Measurements from ENCODE around the gene GPR158. TPM values are rescaled to one million over a fixed set of nuclear protein-coding genes. Genes with fewer than 3 reads are reported as not detected.
A peak's percentile ranks its signal among the peaks of the same experiment; 100 is the strongest.

The GPR158 gene
- total RNA-seq (2014; rRNA removed; shearing (Covaris generic)) (0.13 TPM in 1 of 2 replicates, not detected in the other), polyA plus RNA-seq (2016; fragmentation: Nextera tagmentation; extraction: Ambion mirVana) (0.06 TPM in 1 of 2 replicates, not detected in the other)

GRCh38 chr10:25174461-25175230 lies at the start of gene GPR158:
GPR158 (plus strand) TSS chr10:25175001; CDS start chr10:25175421, 420 bp downstream.
- Histone ChIP-seq H3K79me2 (ENCODE audit: insufficient read depth) (no peaks in the 10 kb centered on the region), H2AFZ (peak within 1 kb of the TSS; percentile 71), H3K36me3 (ENCODE audit: low read depth) (no peaks in the 10 kb centered on the region), H3K4me2 (ENCODE audit: unreplicated experiment) (peak within 1 kb of the TSS; percentile 82), H4K20me1 (ENCODE audit: insufficient read depth) (no peaks in the 10 kb centered on the region), H3K27me3 (replicated peaks; ENCODE audit: insufficient read depth) (peaks cover 43% of the 10 kb centered on the region), H3K4me3 (peak within 1 kb of the TSS; percentile 68), H3K9me3 (ENCODE audit: low read depth) (no peaks in the 10 kb centered on the region), H3K4me1 (ENCODE audit: insufficient read depth) (no peaks in the 10 kb centered on the region), H3K9me2 (ENCODE audit: insufficient read depth) (no peaks in the 10 kb centered on the region), H3K9ac (no peak within 1 kb of the TSS), H3F3A (ENCODE audit: insufficient read depth) (no peaks in the 10 kb centered on the region), H3K27ac (no peak within 1 kb of the TSS)
- TF ChIP-seq EZH2phosphoT487 (IDR thresholded peaks at IDR 0.05; ENCODE audit: insufficient read depth, low read depth): no peak
- peak; percentile 17 for TF ChIP-seq EZH2 (IDR thresholded peaks at IDR 0.05; ENCODE audit: insufficient read depth, poor library complexity, severe bottlenecking)
- 6 to 9% methylated on average over 80 to 81 of the region's 83 CpGs for whole genome bisulfite sequencing, 2 experiments (ENCODE audit: low coverage in 1 of 2, low lambda C conversion rate in 2 of 2, missing lambda C conversion rate in 2 of 2)
- in situ Hi-C loops (cut with MboI): no loop called here
- peak; percentile 82 for DNase-seq

DNA sequence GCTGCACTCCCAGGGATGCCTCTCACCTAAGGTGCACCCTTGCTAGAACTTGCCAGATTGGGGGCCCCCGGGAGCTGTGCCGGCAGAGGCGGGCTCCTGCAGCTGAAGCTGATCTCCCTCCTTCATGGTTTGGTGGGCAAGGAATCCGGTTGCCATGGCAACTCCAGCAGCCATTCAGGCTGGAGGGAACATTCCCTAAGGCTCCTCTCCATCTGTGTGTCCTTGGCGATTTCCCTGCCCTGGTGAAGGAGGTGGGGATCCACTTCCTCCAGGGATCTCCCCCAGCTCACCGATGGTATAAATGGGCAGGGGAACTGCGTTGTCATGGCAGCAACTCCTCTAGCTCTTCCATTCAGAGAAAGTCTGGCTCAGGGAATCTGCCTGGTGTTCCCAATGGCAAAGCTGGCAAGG lies 49.6 kb upstream of the GPR158 start:
- no peak overlapping the region for H3K4me2 ChIP-seq (ENCODE audit: unreplicated experiment)
- H3K9me3 ChIP-seq (ENCODE audit: low read depth): no peaks in the 10 kb centered on the region

GRCh38 chr10:25129592-25129991 lies 45.2 kb upstream of the GPR158 start:
- in situ Hi-C loops (cut with MboI): no loop called here
- H3K79me2 ChIP-seq (ENCODE audit: insufficient read depth): no peaks in the 10 kb centered on the region
- H3K4me1 ChIP-seq (ENCODE audit: insufficient read depth): peaks cover 5% of the 10 kb centered on the region
- no peaks in the 10 kb centered on the region for H3K9me3 ChIP-seq (ENCODE audit: low read depth)
- no peak overlapping the region for H3K4me3 ChIP-seq
- no peak for DNase-seq
- H2AFZ ChIP-seq: no peak overlapping the region
- TF ChIP-seq EZH2 (IDR thresholded peaks at IDR 0.05; ENCODE audit: insufficient read depth, poor library complexity, severe bottlenecking): no peak
- TF ChIP-seq EZH2phosphoT487 (IDR thresholded peaks at IDR 0.05; ENCODE audit: insufficient read depth, low read depth): no peak
- no peaks in the 10 kb centered on the region for H3K9me2 ChIP-seq (ENCODE audit: insufficient read depth)
- H3F3A ChIP-seq (ENCODE audit: insufficient read depth): peaks cover 12% of the 10 kb centered on the region
- H3K27me3 ChIP-seq (replicated peaks; ENCODE audit: insufficient read depth): no peaks in the 10 kb centered on the region
- no peaks in the 10 kb centered on the region for H4K20me1 ChIP-seq (ENCODE audit: insufficient read depth)
- no peak overlapping the region for H3K27ac ChIP-seq
- no peak overlapping the region for H3K9ac ChIP-seq
- no peaks in the 10 kb centered on the region for H3K36me3 ChIP-seq (ENCODE audit: low read depth)
- no peak overlapping the region for H3K4me2 ChIP-seq (ENCODE audit: unreplicated experiment)
- WGBS, 2 experiments (ENCODE audit: low coverage in 1 of 2, low lambda C conversion rate in 2 of 2, missing lambda C conversion rate in 2 of 2): 60 to 66% methylated on average over 4 of the region's 4 CpGs

More for the DNA sequence above, 49.6 kb upstream of the GPR158 start:
- H3K9me2 ChIP-seq (ENCODE audit: insufficient read depth): no peaks in the 10 kb centered on the region
- H3K36me3 ChIP-seq (ENCODE audit: low read depth): no peaks in the 10 kb centered on the region
- H3F3A ChIP-seq (ENCODE audit: insufficient read depth): no peaks in the 10 kb centered on the region
- H3K4me3 ChIP-seq: no peak overlapping the region
- H2AFZ ChIP-seq: no peak overlapping the region
- no peak overlapping the region for H3K9ac ChIP-seq
- no peak for DNase-seq
- TF ChIP-seq EZH2phosphoT487 (IDR thresholded peaks at IDR 0.05; ENCODE audit: insufficient read depth, low read depth): no peak
- no peak for TF ChIP-seq EZH2 (IDR thresholded peaks at IDR 0.05; ENCODE audit: insufficient read depth, poor library complexity, severe bottlenecking)
- WGBS, 2 experiments (ENCODE audit: low coverage in 1 of 2, low lambda C conversion rate in 2 of 2, missing lambda C conversion rate in 2 of 2): 18 to 21% methylated on average over 7 of the region's 7 CpGs
- no peaks in the 10 kb centered on the region for H3K79me2 ChIP-seq (ENCODE audit: insufficient read depth)
- peaks cover 4% of the 10 kb centered on the region; the same call in 1 of the 2 replicates for H3K27me3 ChIP-seq (replicated peaks; ENCODE audit: insufficient read depth)
- no peak overlapping the region for H3K27ac ChIP-seq
- in situ Hi-C loops (cut with MboI): no loop called here
- no peaks in the 10 kb centered on the region for H4K20me1 ChIP-seq (ENCODE audit: insufficient read depth)
- H3K4me1 ChIP-seq (ENCODE audit: insufficient read depth): no peaks in the 10 kb centered on the region

- TF ChIP-seq EZH2 (IDR thresholded peaks at IDR 0.05; ENCODE audit: insufficient read depth, poor library complexity, severe bottlenecking): no peak
- no peak for TF ChIP-seq EZH2phosphoT487 (IDR thresholded peaks at IDR 0.05; ENCODE audit: insufficient read depth, low read depth)
- H3K4me3 ChIP-seq: no peak overlapping the region
- peaks cover 5% of the 10 kb centered on the region for H3K4me1 ChIP-seq (ENCODE audit: insufficient read depth)
- H3K27me3 ChIP-seq (replicated peaks; ENCODE audit: insufficient read depth): no peaks in the 10 kb centered on the region
- peak; percentile 94 for DNase-seq
- H3K9ac ChIP-seq: peak overlapping the region; percentile 48; the same call in 1 of the 2 replicates
- no peaks in the 10 kb centered on the region for H3K36me3 ChIP-seq (ENCODE audit: low read depth)
- H3K27ac ChIP-seq: peak overlapping the region; percentile 65
- peaks cover 12% of the 10 kb centered on the region for H3F3A ChIP-seq (ENCODE audit: insufficient read depth)
- WGBS, 2 experiments (ENCODE audit: low coverage in 1 of 2, low lambda C conversion rate in 2 of 2, missing lambda C conversion rate in 2 of 2): 3 to 6% methylated on average over 4 of the region's 4 CpGs
- H3K79me2 ChIP-seq (ENCODE audit: insufficient read depth): no peaks in the 10 kb centered on the region
- no peaks in the 10 kb centered on the region for H3K9me2 ChIP-seq (ENCODE audit: insufficient read depth)
- H3K4me2 ChIP-seq (ENCODE audit: unreplicated experiment): peak overlapping the region; percentile 78
- in situ Hi-C loops (cut with MboI): no loop called here
- H3K9me3 ChIP-seq (ENCODE audit: low read depth): no peaks in the 10 kb centered on the region
- no peaks in the 10 kb centered on the region for H4K20me1 ChIP-seq (ENCODE audit: insufficient read depth)
- peak overlapping the region; percentile 37 for H2AFZ ChIP-seq
These were observed 43.9 kb upstream of the GPR158 start for GRCh38 chr10:25130906-25131305.

All from GM23248 (cell line).